Chondrocyte (in vitro differentiated cells): ENCODE data around the gene AHI1. TPM values are rescaled to one million over a fixed set of nuclear protein-coding genes. Genes with fewer than 3 reads are reported as not detected.
A peak's percentile ranks its signal among the peaks of the same experiment; 100 is the strongest.

Experiments
- DNase-seq: peaks from one replicate; pipeline ENCODE4 v3.0.0; 2021; ENCODE audit warnings: mixed read lengths, low spot score
- H3K27ac Mint-ChIP-seq: one replicate; pipeline ENCODE4 v1.8.0; 2021; ENCODE audit warnings: mild to moderate bottlenecking, moderate library complexity, mixed read lengths; ENCODE audit not compliant: unreplicated experiment
- H3K27me3 Mint-ChIP-seq: 2 replicates; pipeline ENCODE4 v1.8.0; 2021; ENCODE audit warnings: low read depth, mixed read lengths
- H3K36me3 Mint-ChIP-seq: 2 replicates; pipeline ENCODE4 v1.8.0; 2021; ENCODE audit warnings: low read depth, mixed read lengths
- H3K4me1 Mint-ChIP-seq: 2 replicates; pipeline ENCODE4 v1.8.0; 2021; ENCODE audit warnings: low read depth, mild to moderate bottlenecking, mixed read lengths
- H3K4me3 Mint-ChIP-seq: one replicate; pipeline ENCODE4 v1.8.0; 2021; ENCODE audit warnings: mild to moderate bottlenecking, moderate library complexity, mixed read lengths; ENCODE audit not compliant: unreplicated experiment
- H3K9me3 Mint-ChIP-seq: 2 replicates; pipeline ENCODE4 v1.8.0; 2021; ENCODE audit warnings: low read depth, mixed read lengths
- CTCF ChIP-seq: fragments of 200-600 bp; sonication (generic); IDR thresholded peaks from 2 replicates; pipeline ENCODE4 v1.5.0; 2021; ENCODE audit warnings: antibody characterized with exemption, mild to moderate bottlenecking, moderate library complexity
- total RNA-seq: library from RNA; stranded (reverse); gene quantifications from 3 replicates; pipeline ENCODE4 v1.2.1, GENCODE V29; 2021

AHI1 gene
- total RNA-seq, 1 donor from 2014 or later, result 14.8 TPM

GRCh38 chr6:135300576-135300975 lies 197.0 kb downstream of the AHI1 start:
- H3K4me3 Mint-ChIP-seq, result no peak overlapping the region
- no peak for DNase-seq
- H3K27me3 Mint-ChIP-seq, result no peaks in the 10 kb centered on the region
- H3K36me3 Mint-ChIP-seq, result peaks cover 5% of the 10 kb centered on the region
- H3K4me1 Mint-ChIP-seq, result peaks cover 27% of the 10 kb centered on the region
- TF ChIP-seq CTCF, result no peak
- no peak overlapping the region for H3K27ac Mint-ChIP-seq
- H3K9me3 Mint-ChIP-seq, result no peaks in the 10 kb centered on the region

- no peak for TF ChIP-seq CTCF
- peak overlapping the region; percentile 59 for H3K27ac Mint-ChIP-seq
- H3K9me3 Mint-ChIP-seq, result peaks cover 6% of the 10 kb centered on the region
- no peak for DNase-seq
- peaks cover 9% of the 10 kb centered on the region for H3K36me3 Mint-ChIP-seq
- peak overlapping the region; percentile 4 for H3K4me3 Mint-ChIP-seq
- no peaks in the 10 kb centered on the region for H3K27me3 Mint-ChIP-seq
- H3K4me1 Mint-ChIP-seq, result peaks cover 19% of the 10 kb centered on the region
Observed at GRCh38 chr6:135299256-135299655, 198.3 kb downstream of the AHI1 start.

GRCh38 chr6:135298455-135298854 lies 199.1 kb downstream of the AHI1 start:
- H3K4me3 Mint-ChIP-seq, result no peak overlapping the region
- H3K27ac Mint-ChIP-seq, result no peak overlapping the region
- DNase-seq, result no peak
- no peaks in the 10 kb centered on the region for H3K27me3 Mint-ChIP-seq
- TF ChIP-seq CTCF, result no peak
- H3K9me3 Mint-ChIP-seq, result peaks cover 6% of the 10 kb centered on the region
- peaks cover 19% of the 10 kb centered on the region for H3K4me1 Mint-ChIP-seq
- H3K36me3 Mint-ChIP-seq, result peaks cover 9% of the 10 kb centered on the region

GRCh38 chr6:135296715-135297114 lies 200.8 kb downstream of the AHI1 start:
- H3K9me3 Mint-ChIP-seq, result peaks cover 6% of the 10 kb centered on the region
- H3K36me3 Mint-ChIP-seq, result peaks cover 9% of the 10 kb centered on the region
- no peaks in the 10 kb centered on the region for H3K27me3 Mint-ChIP-seq
- H3K4me1 Mint-ChIP-seq, result peaks cover 19% of the 10 kb centered on the region
- TF ChIP-seq CTCF, result no peak
- no peak for DNase-seq
- no peak overlapping the region for H3K4me3 Mint-ChIP-seq
- no peak overlapping the region for H3K27ac Mint-ChIP-seq

GRCh38 chr6:135295085-135295484 lies 202.5 kb downstream of the AHI1 start:
- Mint-ChIP-seq H3K27ac (no peak overlapping the region), H3K9me3 (peaks cover 6% of the 10 kb centered on the region), H3K36me3 (peaks cover 9% of the 10 kb centered on the region), H3K4me1 (peaks cover 15% of the 10 kb centered on the region), H3K4me3 (no peak overlapping the region), H3K27me3 (no peaks in the 10 kb centered on the region)
- no peak for TF ChIP-seq CTCF
- no peak for DNase-seq
